Measurements from ENCODE around the gene SMARCE1. TPM values are rescaled to one million over a fixed set of nuclear protein-coding genes. Genes with fewer than 3 reads are reported as not detected.

SMARCE1 gene
- total and polyA plus RNA-seq, 2 experiments from 2014 or later, result 99.9 to 103 TPM

DNA sequence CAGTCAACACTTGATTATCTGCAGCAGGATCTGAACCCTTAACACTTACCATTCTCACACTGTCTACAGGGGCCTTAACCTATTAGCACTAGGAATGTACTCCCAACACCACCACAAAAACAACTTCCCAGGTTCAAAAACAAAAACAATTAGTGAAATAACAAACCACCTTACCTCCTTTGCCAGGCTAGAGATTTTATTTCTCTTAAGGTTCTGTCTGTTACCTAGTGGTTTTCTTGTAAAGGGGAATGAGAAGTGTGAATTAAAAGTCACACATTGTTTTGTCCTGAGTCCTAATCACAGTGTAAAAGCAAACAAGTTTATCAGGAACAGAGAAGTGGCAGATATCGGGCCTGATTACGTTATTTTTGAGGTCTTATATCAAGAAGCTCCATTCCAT is 9.7 kb downstream of the SMARCE1 start:
- TF ChIP-seq, protein P1, sequence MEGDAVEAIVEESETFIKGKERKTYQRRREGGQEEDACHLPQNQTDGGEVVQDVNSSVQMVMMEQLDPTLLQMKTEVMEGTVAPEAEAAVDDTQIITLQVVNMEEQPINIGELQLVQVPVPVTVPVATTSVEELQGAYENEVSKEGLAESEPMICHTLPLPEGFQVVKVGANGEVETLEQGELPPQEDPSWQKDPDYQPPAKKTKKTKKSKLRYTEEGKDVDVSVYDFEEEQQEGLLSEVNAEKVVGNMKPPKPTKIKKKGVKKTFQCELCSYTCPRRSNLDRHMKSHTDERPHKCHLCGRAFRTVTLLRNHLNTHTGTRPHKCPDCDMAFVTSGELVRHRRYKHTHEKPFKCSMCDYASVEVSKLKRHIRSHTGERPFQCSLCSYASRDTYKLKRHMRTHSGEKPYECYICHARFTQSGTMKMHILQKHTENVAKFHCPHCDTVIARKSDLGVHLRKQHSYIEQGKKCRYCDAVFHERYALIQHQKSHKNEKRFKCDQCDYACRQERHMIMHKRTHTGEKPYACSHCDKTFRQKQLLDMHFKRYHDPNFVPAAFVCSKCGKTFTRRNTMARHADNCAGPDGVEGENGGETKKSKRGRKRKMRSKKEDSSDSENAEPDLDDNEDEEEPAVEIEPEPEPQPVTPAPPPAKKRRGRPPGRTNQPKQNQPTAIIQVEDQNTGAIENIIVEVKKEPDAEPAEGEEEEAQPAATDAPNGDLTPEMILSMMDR (IDR thresholded peaks at IDR 0.05; ENCODE audit: poor library complexity), result no peak
- no peak for TF ChIP-seq EZH2 (IDR thresholded peaks at IDR 0.05; ENCODE audit: borderline replicate concordance)
- no peak for TF ChIP-seq EZH2phosphoT487 (IDR thresholded peaks at IDR 0.05; ENCODE audit: low read depth, severe bottlenecking, unreplicated experiment)

DNA sequence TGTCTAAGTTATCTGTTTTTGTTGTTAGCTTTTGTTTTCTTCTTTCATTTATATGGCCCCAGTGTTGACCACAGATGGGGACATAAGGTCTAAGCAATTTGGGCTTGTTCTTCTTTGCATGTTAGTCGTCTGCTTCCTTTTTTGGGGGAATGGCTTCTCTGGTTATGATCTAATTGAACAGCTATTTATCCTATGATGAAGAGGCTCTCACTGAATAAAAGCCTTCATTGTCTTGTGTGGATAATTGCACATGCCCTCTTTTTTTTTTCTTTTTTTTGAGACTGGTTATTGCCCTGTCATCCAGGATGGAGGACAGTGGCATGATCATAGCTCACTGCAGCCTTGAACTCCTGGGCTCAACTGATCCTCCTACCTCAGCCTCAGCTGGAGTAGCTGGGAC is 13.7 kb downstream of the SMARCE1 start:
- H3K36me3 ChIP-seq (replicated peaks; ENCODE audit: insufficient read depth, low read depth), result peaks cover 14% of the 10 kb centered on the region
- H3K27ac ChIP-seq, result no peak overlapping the region
- H3K9me3 ChIP-seq (ENCODE audit: low read depth), result no peaks in the 10 kb centered on the region
- TF ChIP-seq EZH2 (IDR thresholded peaks at IDR 0.05; ENCODE audit: borderline replicate concordance) (no peak), EZH2phosphoT487 (IDR thresholded peaks at IDR 0.05; ENCODE audit: low read depth, severe bottlenecking, unreplicated experiment) (no peak)
- TF ChIP-seq, protein P1 (IDR thresholded peaks at IDR 0.05; ENCODE audit: poor library complexity), result no peak
- H3K4me2 ChIP-seq, result no peak overlapping the region
- peaks cover 15% of the 10 kb centered on the region for H4K20me1 ChIP-seq (ENCODE audit: insufficient read depth, poor library complexity, severe bottlenecking)
- no peaks in the 10 kb centered on the region for H3K27me3 ChIP-seq
- 83% methylated on average over 1 of the region's 1 CpG for WGBS (ENCODE audit: low lambda C conversion rate, missing lambda C conversion rate)
- no peak for DNase-seq (ENCODE audit: low spot score)
- H2AFZ ChIP-seq, result no peak overlapping the region
- H3K9me2 ChIP-seq (replicated peaks; ENCODE audit: insufficient read depth), result no peaks in the 10 kb centered on the region
- H3K4me1 ChIP-seq (ENCODE audit: insufficient read depth), result no peaks in the 10 kb centered on the region
- peaks cover 12% of the 10 kb centered on the region for H3K79me2 ChIP-seq
- H3K4me3 ChIP-seq, result no peak overlapping the region

More for the DNA sequence above, 9.7 kb downstream of the SMARCE1 start:
- Histone ChIP-seq H3K4me1 (ENCODE audit: insufficient read depth) (no peaks in the 10 kb centered on the region), H3K27me3 (no peaks in the 10 kb centered on the region), H3K79me2 (peaks cover 51% of the 10 kb centered on the region), H3K4me2 (no peak overlapping the region), H3K36me3 (replicated peaks; ENCODE audit: insufficient read depth, low read depth) (peaks cover 20% of the 10 kb centered on the region), H3K9me2 (replicated peaks; ENCODE audit: insufficient read depth) (no peaks in the 10 kb centered on the region), H2AFZ (no peak overlapping the region), H3K9me3 (ENCODE audit: low read depth) (no peaks in the 10 kb centered on the region), H4K20me1 (ENCODE audit: insufficient read depth, poor library complexity, severe bottlenecking) (peaks cover 34% of the 10 kb centered on the region), H3K27ac (no peak overlapping the region), H3K4me3 (no peak overlapping the region)
- DNase-seq (ENCODE audit: low spot score), result no peak
- WGBS (ENCODE audit: low lambda C conversion rate, missing lambda C conversion rate), result 78% methylated on average over 2 of the region's 2 CpGs

DNA sequence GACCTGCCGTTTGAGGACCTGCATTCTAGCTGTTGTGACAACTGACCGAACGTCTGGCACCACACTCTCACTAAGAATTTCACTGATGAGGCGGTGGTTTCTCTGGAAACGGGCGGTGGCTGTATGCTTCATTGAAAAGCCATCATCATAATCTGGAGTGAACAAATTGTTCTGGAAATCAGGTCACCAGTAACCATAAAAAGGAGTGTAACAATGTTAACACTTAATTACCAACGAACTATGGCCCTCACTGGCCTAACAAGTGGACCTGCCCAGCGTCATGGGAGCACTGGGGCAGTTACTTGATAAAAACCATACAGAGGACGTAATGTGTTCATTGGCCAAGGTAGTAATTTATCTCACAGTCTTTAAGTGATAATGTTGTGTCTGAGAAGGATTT is 15.4 kb downstream of the SMARCE1 start:
- Histone ChIP-seq H3K79me2 (no peaks in the 10 kb centered on the region), H3K9me3 (ENCODE audit: low read depth) (no peaks in the 10 kb centered on the region), H3K4me2 (no peak overlapping the region), H3K27ac (no peak overlapping the region), H4K20me1 (ENCODE audit: insufficient read depth, poor library complexity, severe bottlenecking) (peaks cover 8% of the 10 kb centered on the region), H3K4me3 (no peak overlapping the region), H3K27me3 (no peaks in the 10 kb centered on the region), H2AFZ (no peak overlapping the region), H3K4me1 (ENCODE audit: insufficient read depth) (no peaks in the 10 kb centered on the region), H3K36me3 (replicated peaks; ENCODE audit: insufficient read depth, low read depth) (peaks cover 14% of the 10 kb centered on the region), H3K9me2 (replicated peaks; ENCODE audit: insufficient read depth) (no peaks in the 10 kb centered on the region)
- WGBS (ENCODE audit: low lambda C conversion rate, missing lambda C conversion rate), result 83% methylated on average over 9 of the region's 9 CpGs
- DNase-seq (ENCODE audit: low spot score), result no peak
- TF ChIP-seq EZH2phosphoT487 (IDR thresholded peaks at IDR 0.05; ENCODE audit: low read depth, severe bottlenecking, unreplicated experiment) (no peak), EZH2 (IDR thresholded peaks at IDR 0.05; ENCODE audit: borderline replicate concordance) (no peak)
- TF ChIP-seq, protein P1 (IDR thresholded peaks at IDR 0.05; ENCODE audit: poor library complexity), result no peak

DNA sequence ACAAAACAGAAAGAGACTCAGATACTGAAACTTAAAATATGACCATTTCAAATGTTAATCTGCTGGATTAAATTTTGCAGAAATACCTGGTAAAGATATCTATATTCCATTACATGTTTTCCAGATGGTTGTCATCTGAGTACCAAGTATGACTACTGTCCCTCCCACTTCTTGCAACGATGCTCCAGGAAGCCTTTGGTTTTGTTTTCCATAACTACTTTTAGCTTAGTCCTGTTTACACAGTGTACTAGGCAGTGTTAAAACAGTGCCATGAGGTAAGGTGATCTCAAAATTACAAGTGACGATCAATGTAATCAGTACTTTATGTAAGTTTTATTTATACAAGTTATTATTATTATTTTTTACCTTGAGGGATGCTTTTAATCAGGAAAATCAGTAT is 17.8 kb downstream of the SMARCE1 start:
- no peak overlapping the region for H3K4me3 ChIP-seq
- no peak overlapping the region for H3K4me2 ChIP-seq
- H3K9me3 ChIP-seq (ENCODE audit: low read depth), result no peaks in the 10 kb centered on the region
- no peak for DNase-seq (ENCODE audit: low spot score)
- H3K27me3 ChIP-seq, result no peaks in the 10 kb centered on the region
- H4K20me1 ChIP-seq (ENCODE audit: insufficient read depth, poor library complexity, severe bottlenecking), result no peaks in the 10 kb centered on the region
- no peak overlapping the region for H2AFZ ChIP-seq
- H3K9me2 ChIP-seq (replicated peaks; ENCODE audit: insufficient read depth), result no peaks in the 10 kb centered on the region
- H3K27ac ChIP-seq, result no peak overlapping the region
- no peaks in the 10 kb centered on the region for H3K79me2 ChIP-seq
- H3K36me3 ChIP-seq (replicated peaks; ENCODE audit: insufficient read depth, low read depth), result peaks cover 6% of the 10 kb centered on the region
- TF ChIP-seq, protein P1 (IDR thresholded peaks at IDR 0.05; ENCODE audit: poor library complexity), result no peak
- TF ChIP-seq EZH2 (IDR thresholded peaks at IDR 0.05; ENCODE audit: borderline replicate concordance) (no peak), EZH2phosphoT487 (IDR thresholded peaks at IDR 0.05; ENCODE audit: low read depth, severe bottlenecking, unreplicated experiment) (no peak)
- 68% methylated on average over 2 of the region's 2 CpGs for WGBS (ENCODE audit: low lambda C conversion rate, missing lambda C conversion rate)
- H3K4me1 ChIP-seq (ENCODE audit: insufficient read depth), result no peaks in the 10 kb centered on the region

Data from hepatocyte (in vitro differentiated cells).